NCI-H2081 treated with DMSO at 0.1 percent for 48 hours (cell line): ENCODE data around the gene TLE5.
A peak's percentile ranks its signal among the peaks of the same experiment; 100 is the strongest.

Experiments
- DNase-seq: peaks from one replicate; lab custom pipeline; 2025; lab: John Stamatoyannopoulos, UW

TLE5 gene, protein sequence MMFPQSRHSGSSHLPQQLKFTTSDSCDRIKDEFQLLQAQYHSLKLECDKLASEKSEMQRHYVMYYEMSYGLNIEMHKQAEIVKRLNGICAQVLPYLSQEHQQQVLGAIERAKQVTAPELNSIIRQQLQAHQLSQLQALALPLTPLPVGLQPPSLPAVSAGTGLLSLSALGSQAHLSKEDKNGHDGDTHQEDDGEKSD

GRCh38 chr19:3062165-3063105 is at the start of gene TLE5:
TLE5 (minus strand) TSS chr19:3062495; CDS start chr19:3062200, 295 bp downstream.
- peak; percentile 8 for DNase-seq

GRCh38 chr19:3111586-3112247 is 49.4 kb upstream of the TLE5 start:
- DNase-seq, result no peak

- DNase-seq, result no peak
Measured at GRCh38 chr19:3110126-3110825, 48.0 kb upstream of the TLE5 start.

DNA sequence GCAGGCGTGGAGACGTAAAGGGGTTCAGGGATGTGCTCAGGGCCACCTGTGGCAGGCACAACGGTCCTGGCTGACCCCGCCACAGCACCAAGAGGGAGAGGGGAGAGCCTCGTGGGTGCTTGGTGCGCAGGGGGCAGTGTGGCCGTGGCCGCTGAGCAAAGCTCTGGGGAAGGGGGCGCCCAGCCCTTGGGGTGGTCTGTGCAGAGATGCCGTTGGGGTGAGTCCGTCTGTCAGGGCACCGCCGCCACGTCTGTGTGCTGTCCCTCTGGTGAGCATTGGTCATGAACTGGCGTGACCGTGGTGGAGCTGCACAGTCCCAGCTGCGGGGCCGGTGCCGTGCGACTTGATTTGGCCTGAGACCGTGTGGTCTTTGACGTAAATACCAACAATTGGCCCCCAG is 47.2 kb upstream of the TLE5 start:
- no peak for DNase-seq

GRCh38 chr19:3108775-3109174 is 46.5 kb upstream of the TLE5 start:
- no peak for DNase-seq

GRCh38 chr19:3107658-3108057 is 45.4 kb upstream of the TLE5 start:
- no peak for DNase-seq

- DNase-seq, result no peak
Measured at GRCh38 chr19:3106509-3107141, 44.3 kb upstream of the TLE5 start.

DNA sequence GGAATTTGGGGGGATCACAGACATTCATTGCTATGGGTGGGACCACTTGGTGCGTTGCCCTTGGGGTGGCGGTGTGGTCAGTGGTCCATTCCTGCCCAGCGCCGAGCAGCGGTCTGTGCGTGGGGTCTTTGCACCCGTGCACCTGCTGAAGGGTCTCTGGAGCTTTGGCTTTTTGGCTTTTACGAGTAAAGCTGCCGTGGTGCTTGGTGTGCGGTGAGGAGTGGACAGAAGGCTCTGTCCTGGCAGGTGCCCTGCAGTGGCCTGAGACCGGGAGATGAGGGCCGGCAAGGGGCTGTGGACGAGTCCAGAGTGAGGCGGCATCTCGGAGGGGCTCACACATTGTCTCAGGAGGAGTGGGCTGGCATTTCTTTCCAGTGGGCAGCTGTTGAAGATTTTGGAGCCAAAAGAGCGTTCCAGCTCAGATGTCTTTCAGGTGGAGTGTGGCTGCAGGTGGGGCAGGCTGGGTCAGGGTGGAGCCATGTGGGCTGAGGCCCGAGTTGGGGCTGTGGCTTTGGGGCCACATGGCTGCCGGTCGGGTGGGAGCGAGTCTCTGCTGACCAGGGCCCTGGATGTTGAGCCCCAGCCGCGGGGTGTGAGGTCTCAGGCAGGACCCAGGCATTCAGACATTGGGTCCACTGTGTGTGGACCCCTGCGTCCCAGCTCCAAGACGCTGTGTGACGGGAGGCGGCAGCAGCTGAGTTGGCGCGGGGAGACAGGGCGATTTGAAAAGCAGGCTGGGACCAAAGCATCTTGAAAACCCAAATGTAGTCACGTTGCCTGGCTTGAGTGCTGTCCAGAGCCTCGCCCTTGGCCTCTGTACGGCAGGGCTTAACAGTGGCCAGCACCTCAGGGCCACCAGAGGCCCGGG is 43.6 kb upstream of the TLE5 start:
- no peak for DNase-seq

GRCh38 chr19:3104708-3104983 is 42.4 kb upstream of the TLE5 start:
- no peak for DNase-seq

GRCh38 chr19:3102239-3103140 is 40.2 kb upstream of the TLE5 start:
- DNase-seq, result no peak

- DNase-seq, result no peak
Measured at GRCh38 chr19:3100747-3101730, 38.7 kb upstream of the TLE5 start.

DNA sequence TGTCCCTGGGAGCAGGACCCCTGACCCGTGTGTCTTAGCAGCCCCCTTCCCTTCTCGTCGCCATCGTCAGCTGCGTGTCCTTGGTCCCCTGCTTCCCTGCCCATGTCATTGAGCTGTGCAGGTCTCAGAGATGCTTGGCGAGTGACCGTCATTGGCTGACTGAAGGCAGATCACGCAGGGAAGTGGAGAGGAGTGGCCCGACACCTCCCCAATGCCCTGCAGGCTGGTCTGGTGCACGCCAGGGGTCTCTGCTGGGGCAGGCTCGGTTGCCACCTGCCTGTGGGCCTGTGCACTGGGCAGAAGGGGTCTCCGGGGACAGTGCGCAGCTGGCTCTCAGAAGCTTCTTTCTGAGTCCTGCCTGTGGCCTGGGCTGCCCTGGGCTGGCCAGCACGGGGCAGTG is 38.0 kb upstream of the TLE5 start:
- DNase-seq, result no peak

GRCh38 chr19:3099347-3100145 is 37.3 kb upstream of the TLE5 start:
- no peak for DNase-seq

DNA sequence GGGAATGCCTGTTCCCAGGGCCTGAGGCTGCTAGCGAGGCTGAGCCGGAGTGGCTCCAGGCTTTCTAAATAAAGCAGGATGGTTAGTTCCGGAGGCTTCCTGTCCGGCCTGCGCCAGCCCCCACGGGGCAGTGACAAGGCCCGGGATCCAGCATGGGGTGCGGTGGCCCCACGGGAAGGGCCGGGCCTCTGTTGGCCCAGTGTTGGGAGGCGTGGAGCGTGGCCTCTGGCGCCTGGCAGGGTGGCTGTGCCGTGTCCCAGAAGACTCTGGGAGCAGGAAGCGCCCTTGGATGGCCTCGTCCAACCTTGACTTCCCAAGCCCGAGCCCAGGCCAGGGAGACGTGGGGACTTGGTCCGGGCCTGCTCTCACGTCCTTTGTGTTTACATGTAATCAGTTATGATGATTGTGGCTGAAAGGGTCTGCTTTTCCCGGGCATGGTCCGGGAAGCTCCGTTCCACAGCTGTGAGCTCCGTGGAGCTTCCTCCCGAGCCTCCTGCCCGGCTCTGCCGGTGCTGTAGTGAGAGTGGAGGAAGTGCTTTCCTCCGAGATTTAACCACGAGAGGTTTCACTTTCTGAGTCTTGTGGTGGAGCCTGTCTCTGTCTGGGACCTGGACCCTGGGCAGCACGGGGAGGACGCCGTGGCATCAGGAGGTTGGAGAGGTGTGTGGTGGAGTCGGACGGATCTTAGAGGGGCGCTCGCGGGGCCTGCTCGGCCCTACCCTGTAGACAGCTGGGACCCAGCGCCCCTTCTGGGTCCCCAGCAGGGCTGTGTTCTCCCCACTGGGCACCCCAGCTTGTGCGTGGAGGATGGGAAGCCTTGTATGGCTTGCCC is 36.4 kb upstream of the TLE5 start:
- no peak for DNase-seq

GRCh38 chr19:3098141-3098514 is 35.8 kb upstream of the TLE5 start:
- DNase-seq, result no peak

DNA sequence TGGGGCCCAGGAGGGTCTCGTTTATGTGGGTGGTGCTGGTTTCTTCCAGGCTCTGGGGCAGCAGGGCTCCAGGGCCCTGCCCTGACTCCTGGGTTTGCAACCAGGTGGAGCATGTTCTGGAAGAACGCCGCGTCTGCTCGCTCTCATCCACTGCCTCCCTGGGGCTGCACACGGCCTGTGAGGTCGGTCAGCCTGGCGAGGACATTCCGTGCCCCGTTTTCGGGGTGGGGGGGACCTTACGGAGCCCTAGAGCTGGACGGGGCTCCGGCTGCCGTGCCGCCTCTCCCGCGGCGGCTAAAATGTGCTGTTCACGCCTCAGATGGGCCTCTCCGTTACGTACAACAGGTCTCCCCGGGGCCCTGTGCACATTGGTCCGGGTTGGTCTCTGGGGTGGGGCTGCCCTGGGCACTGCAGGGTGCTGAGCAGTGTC is 35.2 kb upstream of the TLE5 start:
- DNase-seq, result no peak

- DNase-seq, result no peak
Measured at GRCh38 chr19:3096902-3097326, 34.6 kb upstream of the TLE5 start.
